CD14-positive monocyte (primary cell): ENCODE results near the gene CPO. TPM values are rescaled to one million over a fixed set of nuclear protein-coding genes. Genes with fewer than 3 reads are reported as not detected.

ENCODE experiments used
- DNase-seq, 3 donors: peaks; one replicate each; pipeline ENCODE4 v3.0.0-alpha.2; 2011 to 2022
- H2AFZ ChIP-seq: 2 replicates; pipeline ENCODE4 v1.6.0; 2012; ENCODE audit warnings: mild to moderate bottlenecking, low read depth, low read length, inconsistent platforms; ENCODE audit not compliant: insufficient read depth, poor library complexity, severe bottlenecking
- H3K27ac ChIP-seq, 2 donors: 1 replicate in 1 of 2; 2 replicates in 1 of 2; pipeline ENCODE4 v1.5.1; 2012 to 2013; ENCODE audit warnings: low read length in 2 of 2, control low read depth in 1 of 2, inconsistent platforms in 1 of 2, low read depth in 1 of 2, mild to moderate bottlenecking in 1 of 2
- H3K27me3 ChIP-seq, 2 donors: one replicate each; pipeline versions ENCODE4 v1.6.0 to v1.6.1; 2011 to 2013; ENCODE audit warnings: low read length in 2 of 2; ENCODE audit not compliant: control insufficient read depth in 2 of 2, insufficient read depth in 2 of 2
- H3K36me3 ChIP-seq, 2 donors: replicated peaks in 1 of 2; 1 replicate in 1 of 2; 2 replicates in 1 of 2; pipeline versions ENCODE4 v1.5.1 to v1.6.1; 2012 to 2013; ENCODE audit warnings: low read length in 2 of 2, control low read depth in 1 of 2, inconsistent platforms in 1 of 2, mild to moderate bottlenecking in 1 of 2; ENCODE audit not compliant: insufficient read depth in 2 of 2, control insufficient read depth in 1 of 2
- H3K4me1 ChIP-seq, 2 donors: 1 replicate in 1 of 2; 2 replicates in 1 of 2; pipeline versions ENCODE4 v1.5.1 to v1.6.1; 2012 to 2013; ENCODE audit warnings: low read length in 2 of 2, control low read depth in 1 of 2, inconsistent platforms in 1 of 2, mild to moderate bottlenecking in 1 of 2, moderate library complexity in 1 of 2; ENCODE audit not compliant: insufficient read depth in 2 of 2, control insufficient read depth in 1 of 2
- H3K4me2 ChIP-seq: replicated peaks from 2 replicates; pipeline ENCODE3; 2012; ENCODE audit warnings: low read length, moderate library complexity, mild to moderate bottlenecking; ENCODE audit not compliant: poor library complexity, severe bottlenecking; ENCODE audit errors: extremely low read depth
- H3K4me3 ChIP-seq, 3 experiments: fragments of 200-600 bp in 1 of 3; sonication (generic) in 1 of 3; replicated peaks in 1 of 3; 1 replicate in 2 of 3; 2 replicates in 1 of 3; pipeline ENCODE4 v1.5.1; 2011 to 2013; ENCODE audit warnings: low read length in 3 of 3, mild to moderate bottlenecking in 3 of 3, control low read depth in 2 of 3, low read depth in 2 of 3, inconsistent platforms in 1 of 3, moderate library complexity in 1 of 3
- H3K79me2 ChIP-seq: 2 replicates; pipeline ENCODE4 v1.6.0; 2012; ENCODE audit warnings: mild to moderate bottlenecking, control low read depth, inconsistent platforms, low read length, moderate library complexity; ENCODE audit not compliant: insufficient read depth
- H3K9ac ChIP-seq: 2 replicates; pipeline ENCODE4 v1.6.0; 2017; ENCODE audit warnings: low read length, mild to moderate bottlenecking; ENCODE audit not compliant: insufficient read depth, poor library complexity, severe bottlenecking
- H3K9me3 ChIP-seq, 2 donors: replicated peaks in 1 of 2; 1 replicate in 1 of 2; 2 replicates in 1 of 2; pipeline versions ENCODE4 v1.5.1 to v1.6.1; 2012 to 2013; ENCODE audit warnings: low read length in 2 of 2, control low read depth in 1 of 2; ENCODE audit not compliant: control insufficient read depth in 1 of 2, insufficient read depth in 1 of 2
- H4K20me1 ChIP-seq: 2 replicates; pipeline ENCODE4 v1.6.0; 2012; ENCODE audit warnings: mild to moderate bottlenecking, low read length, control low read depth, moderate library complexity; ENCODE audit not compliant: insufficient read depth
- H3K27ac Mint-ChIP-seq, 7 donors: one replicate each; pipeline ENCODE4 v1.8.0; 2020; ENCODE audit warnings: mild to moderate bottlenecking in 7 of 7, mixed read lengths in 7 of 7, moderate library complexity in 6 of 7, inconsistent platforms in 2 of 7
- H3K27me3 Mint-ChIP-seq, 3 donors: one replicate each; pipeline ENCODE4 v1.8.0; 2021 to 2022; ENCODE audit warnings: low read depth in 3 of 3, mild to moderate bottlenecking in 3 of 3, mixed read lengths in 3 of 3, moderate library complexity in 3 of 3, inconsistent platforms in 1 of 3
- H3K36me3 Mint-ChIP-seq, 2 donors: one replicate each; pipeline ENCODE4 v1.8.0; 2020; ENCODE audit warnings: mixed read lengths in 2 of 2, inconsistent platforms in 1 of 2, mild to moderate bottlenecking in 1 of 2
- H3K4me1 Mint-ChIP-seq: one replicate; pipeline ENCODE4 v1.8.0; 2020; ENCODE audit warnings: mild to moderate bottlenecking, mixed read lengths
- H3K4me3 Mint-ChIP-seq, 2 donors: one replicate each; pipeline ENCODE4 v1.8.0; 2020; ENCODE audit warnings: mild to moderate bottlenecking in 2 of 2, mixed read lengths in 2 of 2, moderate library complexity in 1 of 2
- H3K9me3 Mint-ChIP-seq, 7 donors: one replicate each; pipeline ENCODE4 v1.8.0; 2020 to 2022; ENCODE audit warnings: mixed read lengths in 7 of 7, mild to moderate bottlenecking in 6 of 7, moderate library complexity in 6 of 7, inconsistent platforms in 2 of 7
- CTCF ChIP-seq: fragments of 200-600 bp; IDR thresholded peaks from one replicate; pipeline ENCODE4 v1.8.0; 2022; ENCODE audit warnings: antibody characterized with exemption, mild to moderate bottlenecking
- WGBS: methylation state at CpG from one replicate; pipeline ENCODE4 v1.1.5; 2013; ENCODE audit warnings: missing lambda C conversion rate; ENCODE audit not compliant: insufficient coverage; 5-methylcytosine and 5-hydroxymethylcytosine counted together
- intact Hi-C, 2 donors: fragments of 100-400 bp; cut with micrococcal nuclease; formaldehyde crosslinking; loops; one replicate each; pipeline versions ENCODE4 v1.15.0 to v1.15.1; 2023
- polyA plus RNA-seq, 3 donors: library from polyadenylated mRNA; depleted of rRNA in 1 of 3; unstranded in 2 of 3; stranded (reverse) in 1 of 3; fragments of 300-500 nt in 2 of 3; fragments of >200 nt in 1 of 3; fragmentation: Illumina TruSeq in 2 of 3; gene quantifications; 1 replicate in 2 of 3; 2 replicates in 1 of 3; pipeline ENCODE4 v1.2.3, GENCODE V29; 2012 to 2021

CPO gene
- polyA plus RNA-seq, 3 donors = not detected

GRCh38 chr2:206989311-206989710, 50.0 kb downstream of the CPO start:
- intact Hi-C loops = loop anchor here (10.0 kb wide), 2 partner anchors 185 to 485 kb away; no protein-coding TSS in a partner anchor
- Mint-ChIP-seq H3K4me3 (peak overlapping the region; percentile 59 to 70), H3K9me3 (peaks cover 0 to 5% (median 0%) of the 10 kb centered on the region in 7 donors), H3K4me1 (peaks cover 24% of the 10 kb centered on the region), H3K36me3 (no peaks in the 10 kb centered on the region), H3K27me3 (peaks cover 0 to 3% (median 0%) of the 10 kb centered on the region in 3 donors), H3K27ac (peak overlapping the region in 1 of 7 donors; percentile 22)
- no peak overlapping the region for H3K9ac ChIP-seq
- H3K36me3 ChIP-seq = no peaks in the 10 kb centered on the region
- H3K9me3 ChIP-seq = no peaks in the 10 kb centered on the region
- TF ChIP-seq CTCF = peak; percentile 89
- H3K79me2 ChIP-seq = no peaks in the 10 kb centered on the region
- H3K4me3 ChIP-seq = no peak overlapping the region
- H2AFZ ChIP-seq = peak overlapping the region; percentile 73
- H3K4me2 ChIP-seq = peak overlapping the region; percentile 8
- peak; percentile 12 to 38 (median 38) for DNase-seq
- H3K4me1 ChIP-seq = peaks cover 21% of the 10 kb centered on the region in 2 donors
- no peaks in the 10 kb centered on the region for H4K20me1 ChIP-seq
- no peak overlapping the region for H3K27ac ChIP-seq
- WGBS = 0% methylated on average over 3 of the region's 6 CpGs
- H3K27me3 ChIP-seq = no peaks in the 10 kb centered on the region

GRCh38 chr2:206990360-206990759, 51.0 kb downstream of the CPO start:
- peaks cover 0 to 5% (median 0%) of the 10 kb centered on the region in 7 donors for H3K9me3 Mint-ChIP-seq
- Histone ChIP-seq H3K4me2 (no peak overlapping the region), H4K20me1 (no peaks in the 10 kb centered on the region), H3K27ac (no peak overlapping the region), H3K27me3 (no peaks in the 10 kb centered on the region), H3K36me3 (no peaks in the 10 kb centered on the region), H3K4me3 (no peak overlapping the region), H2AFZ (no peak overlapping the region), H3K79me2 (no peaks in the 10 kb centered on the region), H3K4me1 (peaks cover 14 to 16% of the 10 kb centered on the region in 2 donors), H3K9ac (no peak overlapping the region), H3K9me3 (no peaks in the 10 kb centered on the region)
- TF ChIP-seq CTCF = no peak
- peaks cover 0 to 3% (median 0%) of the 10 kb centered on the region in 3 donors for H3K27me3 Mint-ChIP-seq
- H3K4me3 Mint-ChIP-seq = no peak overlapping the region
- no peak for DNase-seq
- no peak overlapping the region for H3K27ac Mint-ChIP-seq
- H3K36me3 Mint-ChIP-seq = no peaks in the 10 kb centered on the region
- WGBS = no CpG with 5 or more reads among the region's 4 CpGs
- H3K4me1 Mint-ChIP-seq = peaks cover 14% of the 10 kb centered on the region
- intact Hi-C loops = no loop called here
